ENCODE measurements around the gene BCAP31. TPM values are rescaled to one million over a fixed set of nuclear protein-coding genes. Genes with fewer than 3 reads are reported as not detected.

BCAP31 gene
- total RNA-seq, 1 experiment from 2014 or later: 432 TPM

GRCh38 chrX:153728095-153728494, 3.9 kb upstream of the BCAP31 start:
- ChIA-PET CTCF (no interaction called here), POLR2A (interaction anchor here (0.7 kb wide), 1 partner anchor 248 kb away, joined by 3 read pairs; no protein-coding TSS in a partner anchor)
- no TSS peak for BruUV-seq (replicated peaks)
- ATAC-seq (no peak), DNase-seq (ENCODE audit: low read depth, low spot score) (no peak)
- intact Hi-C loops (cut with micrococcal nuclease; ENCODE audit: unreplicated experiment) (no loop called here), in situ Hi-C loops (cut with HindIII; ENCODE audit: low pct_unique_long_range_greater_than_20kb, low sequenced_read_pairs) (no loop called here)
- no peaks in the 10 kb centered on the region for H3K27me3 ChIP-seq (ENCODE audit: control insufficient read depth, insufficient read depth, low read length)
- H3K36me3 ChIP-seq (ENCODE audit: control insufficient read depth, insufficient read depth, low read length): no peaks in the 10 kb centered on the region; the same call in 1 of the 2 replicates
- 0 out of 2 replicates have a peak, but pooled peaks cover 3% of the 10 kb centered on the region for H3K9me3 ChIP-seq (ENCODE audit: control insufficient read depth, insufficient read depth, low read depth, low read length)
- peaks cover 14% of the 10 kb centered on the region for H3K4me1 ChIP-seq (ENCODE audit: control insufficient read depth, insufficient read depth, low read length)
- peak overlapping the region; percentile 92 for H3K27ac ChIP-seq (ENCODE audit: low read length)
- TF ChIP-seq SIN3A (IDR thresholded peaks at IDR 0.05; ENCODE audit: borderline replicate concordance, insufficient read depth, low read depth, low read length) (no peak), TCF7L2 (IDR thresholded peaks at IDR 0.05; ENCODE audit: low read depth, low read length) (no peak), POLR2AphosphoS5 (IDR thresholded peaks at IDR 0.05; ENCODE audit: low read depth, low read length) (no peak), REST (IDR thresholded peaks at IDR 0.05; ENCODE audit: insufficient read depth in 1 of 2, low read depth in 2 of 2, low read length in 1 of 2) (no peak), CTCF (IDR thresholded peaks at IDR 0.05) (no peak)
- no peak overlapping the region; a peak in 1 of 4 replicates for H3K4me3 ChIP-seq (ENCODE audit: low read depth in 2 of 2, low read length in 2 of 2)

GRCh38 chrX:153727123-153727931, 3.1 kb upstream of the BCAP31 start:
- TF ChIP-seq TCF7L2 (IDR thresholded peaks at IDR 0.05; ENCODE audit: low read depth, low read length): no peak
- TF ChIP-seq CTCF (IDR thresholded peaks at IDR 0.05): no peak
- no peak for TF ChIP-seq POLR2AphosphoS5 (IDR thresholded peaks at IDR 0.05; ENCODE audit: low read depth, low read length)
- no peak for TF ChIP-seq REST (IDR thresholded peaks at IDR 0.05; ENCODE audit: insufficient read depth in 1 of 2, low read depth in 2 of 2, low read length in 1 of 2)
- no peak for TF ChIP-seq SIN3A (IDR thresholded peaks at IDR 0.05; ENCODE audit: borderline replicate concordance, insufficient read depth, low read depth, low read length)
- in situ Hi-C loops (cut with HindIII; ENCODE audit: low pct_unique_long_range_greater_than_20kb, low sequenced_read_pairs): no loop called here
- H3K9me3 ChIP-seq (ENCODE audit: control insufficient read depth, insufficient read depth, low read depth, low read length): 0 out of 2 replicates have a peak, but pooled peaks cover 3% of the 10 kb centered on the region
- intact Hi-C loops (cut with micrococcal nuclease; ENCODE audit: unreplicated experiment): no loop called here
- CTCF ChIA-PET: interaction anchor here (0.5 kb wide), 1 partner anchor 61 kb away, joined by 6 read pairs; no protein-coding TSS in a partner anchor
- peaks cover 19% of the 10 kb centered on the region for H3K4me1 ChIP-seq (ENCODE audit: control insufficient read depth, insufficient read depth, low read length)
- no peaks in the 10 kb centered on the region for H3K27me3 ChIP-seq (ENCODE audit: control insufficient read depth, insufficient read depth, low read length)
- DNase-seq (ENCODE audit: low read depth, low spot score) (no peak), ATAC-seq (no peak)
- H3K4me3 ChIP-seq (ENCODE audit: low read depth in 2 of 2, low read length in 2 of 2): peak overlapping the region; percentile 80 to 84
- H3K27ac ChIP-seq (ENCODE audit: low read length): peak overlapping the region; percentile 92
- TSS peak; percentile 34 for BruUV-seq (replicated peaks)
- no peaks in the 10 kb centered on the region; the same call in 1 of the 2 replicates for H3K36me3 ChIP-seq (ENCODE audit: control insufficient read depth, insufficient read depth, low read length)
- POLR2A ChIA-PET: interaction anchor here (0.6 kb wide), 1 partner anchor 409 kb away, joined by 5 read pairs; no protein-coding TSS in a partner anchor

Data from Panc1 (cell line).